GM12891 (cell line): ENCODE data around the gene MDM2.

Source experiments
- POLR2A ChIP-seq: IDR thresholded peaks from 2 replicates; pipeline ENCODE4 v1.6.1; 2011; ENCODE audit warnings: low read depth, low read length, control low read depth
- POLR2AphosphoS5 ChIP-seq: IDR thresholded peaks from 2 replicates; pipeline ENCODE4 v1.6.1; 2011; ENCODE audit warnings: low read depth, low read length, control low read depth
- SPI1 ChIP-seq: IDR thresholded peaks from 2 replicates; pipeline ENCODE4 v1.6.1; 2011; ENCODE audit warnings: low read depth, low read length, control low read depth

DNA sequence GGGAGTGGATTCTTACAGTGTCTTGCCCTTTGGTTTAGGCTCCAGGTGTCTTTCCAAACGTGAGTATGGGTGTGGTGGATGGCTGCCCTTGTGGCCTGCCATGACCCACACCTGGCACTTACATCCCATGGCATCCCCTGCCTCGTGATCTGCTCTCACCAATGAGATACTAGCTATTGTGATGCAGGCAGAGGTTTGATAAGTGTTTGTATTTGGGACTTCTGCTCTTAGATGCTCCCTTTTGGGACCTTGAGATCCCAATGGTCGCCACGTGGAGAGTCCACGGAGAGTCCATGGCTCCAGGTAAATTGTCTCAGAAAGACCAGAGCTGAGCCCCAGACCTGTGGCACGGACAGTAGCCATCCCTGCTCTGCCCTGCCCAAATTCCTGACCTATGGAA, 62.5 kb downstream of the MDM2 start:
- TF ChIP-seq POLR2A (no peak), POLR2AphosphoS5 (no peak), SPI1 (no peak)
